Epithelial cell of proximal tubule (primary cell): ENCODE data around the gene MEDAG. TPM values are rescaled to one million over a fixed set of nuclear protein-coding genes. Genes with fewer than 3 reads are reported as not detected.
A peak's percentile ranks its signal among the peaks of the same experiment; 100 is the strongest.
"Not testable (repeated sequence)": the region's sequence is repeated elsewhere in the genome, so short reads cannot be mapped to it uniquely, and the experiment has no call there.

Experiments
- DNase-seq: peaks from one replicate; pipeline ENCODE4 v3.0.0-alpha.2; 2011; ENCODE audit warnings: low read depth
- H3K4me3 ChIP-seq: 2 replicates; pipeline ENCODE4 v1.5.1; 2011; ENCODE audit warnings: low read depth, mild to moderate bottlenecking, low read length
- CTCF ChIP-seq: conservative IDR thresholded peaks from 2 replicates; pipeline ENCODE4 v1.5.1; 2012; ENCODE audit warnings: low read depth, mild to moderate bottlenecking, low read length
- total RNA-seq: library from RNA; depleted of rRNA; stranded (reverse); fragments of >200 nt; gene quantifications from 2 replicates; pipeline ENCODE4 v1.2.3, GENCODE V29; 2015

The MEDAG gene
- total RNA-seq, 1 donor from 2014 or later = 0.17 TPM

- DNase-seq = no peak
- H3K4me3 ChIP-seq = no peak overlapping the region
- TF ChIP-seq CTCF = no peak
Measured at GRCh38 chr13:30920162-30920909, 14.3 kb downstream of the MEDAG start.

- DNase-seq = no peak
- H3K4me3 ChIP-seq = no peak overlapping the region
- TF ChIP-seq CTCF = no peak
Measured at GRCh38 chr13:30923418-30923817, 17.3 kb downstream of the MEDAG start.

GRCh38 chr13:30924721-30925120, 18.6 kb downstream of the MEDAG start:
- DNase-seq = no peak
- H3K4me3 ChIP-seq = no peak overlapping the region
- no peak for TF ChIP-seq CTCF

GRCh38 chr13:30925429-30925828, 19.4 kb downstream of the MEDAG start:
- TF ChIP-seq CTCF = no peak
- no peak overlapping the region for H3K4me3 ChIP-seq
- DNase-seq = no peak

- H3K4me3 ChIP-seq = no peak overlapping the region
- peak; percentile 54 for DNase-seq
- no peak for TF ChIP-seq CTCF
Measured at GRCh38 chr13:30926781-30927180, 20.7 kb downstream of the MEDAG start.

GRCh38 chr13:30927188-30927587, 21.1 kb downstream of the MEDAG start:
- DNase-seq = peak; percentile 73

GRCh38 chr13:30927595-30927994, 21.5 kb downstream of the MEDAG start:
- no peak overlapping the region for H3K4me3 ChIP-seq
- peak; percentile 9 for DNase-seq
- no peak for TF ChIP-seq CTCF

More at GRCh38 chr13:30927188-30927587, 21.1 kb downstream of the MEDAG start:
- not testable (repeated sequence) for H3K4me3 ChIP-seq
